HT-29 (cell line): ENCODE measurements around the gene ZNF469. TPM values are rescaled to one million over a fixed set of nuclear protein-coding genes. Genes with fewer than 3 reads are reported as not detected.

Experiments used
- DNase-seq: peaks from one replicate; pipeline ENCODE4 v3.0.0-alpha.2; 2015; ENCODE audit warnings: low spot score
- total RNA-seq: library from RNA; depleted of rRNA; stranded (reverse); fragments of >200 nt; shearing (Covaris generic); gene quantifications from 2 replicates; pipeline ENCODE4 v1.2.3, GENCODE V29; 2014; rRNA removed

ZNF469 gene
- total RNA-seq, 1 experiment from 2014 or later, result 0.33 TPM

GRCh38 chr16:88424587-88425235 is 42.0 kb downstream of the ZNF469 start:
- DNase-seq, result no peak

- DNase-seq, result no peak
Measured at GRCh38 chr16:88426018-88426417, 43.3 kb downstream of the ZNF469 start.

- no peak for DNase-seq
Measured at GRCh38 chr16:88427376-88427775, 44.6 kb downstream of the ZNF469 start.

- DNase-seq, result no peak
Measured at GRCh38 chr16:88428156-88428555, 45.4 kb downstream of the ZNF469 start.

DNA sequence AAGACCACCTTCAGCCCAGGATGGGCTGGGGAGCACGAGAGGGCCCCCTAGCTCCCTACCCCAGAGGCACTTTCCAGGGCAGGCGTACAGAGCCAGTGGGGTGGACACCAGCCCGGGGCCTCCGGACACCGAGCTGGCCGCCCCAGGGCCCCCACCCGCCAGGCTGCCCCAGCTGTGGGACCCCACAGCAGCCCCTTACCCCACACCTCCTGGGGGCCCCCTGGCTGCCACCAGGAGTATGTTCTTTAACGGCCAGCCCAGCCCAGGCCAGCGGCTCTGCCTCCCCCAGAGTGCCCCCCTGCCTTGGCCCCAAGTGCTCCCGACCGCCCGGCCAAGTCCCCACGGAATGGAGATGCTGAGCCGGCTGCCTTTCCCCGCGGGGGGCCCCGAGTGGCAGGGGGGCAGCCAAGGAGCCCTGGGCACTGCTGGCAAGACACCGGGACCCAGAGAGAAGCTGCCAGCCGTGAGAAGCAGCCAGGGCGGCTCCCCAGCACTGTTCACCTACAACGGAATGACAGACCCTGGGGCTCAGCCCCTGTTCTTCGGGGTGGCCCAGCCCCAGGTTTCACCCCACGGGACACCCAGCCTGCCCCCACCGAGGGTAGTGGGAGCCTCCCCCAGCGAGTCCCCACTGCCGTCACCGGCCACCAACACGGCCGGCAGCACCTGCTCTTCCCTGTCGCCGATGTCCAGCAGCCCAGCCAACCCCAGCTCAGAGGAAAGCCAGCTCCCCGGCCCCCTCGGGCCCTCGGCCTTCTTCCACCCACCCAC is 46.0 kb downstream of the ZNF469 start:
- DNase-seq, result no peak

GRCh38 chr16:88429387-88430184 is 46.8 kb downstream of the ZNF469 start:
- DNase-seq, result no peak

DNA sequence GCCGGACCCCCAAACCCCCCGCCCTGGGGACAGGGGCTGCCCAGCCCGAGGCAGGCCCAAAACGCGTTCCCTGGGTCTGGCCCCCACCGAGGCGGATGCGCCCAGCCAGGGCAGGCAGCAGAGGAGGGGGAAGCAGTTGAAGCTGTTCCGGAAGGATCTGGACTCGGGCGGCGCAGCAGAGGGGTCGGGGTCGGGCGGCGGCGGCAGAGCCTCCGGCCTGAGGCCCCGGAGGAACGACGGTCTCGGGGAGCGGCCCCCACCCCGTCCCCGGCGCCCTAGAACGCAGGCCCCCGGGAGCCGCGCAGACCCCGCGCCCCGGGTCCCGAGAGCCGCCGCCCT is 47.4 kb downstream of the ZNF469 start:
- DNase-seq, result no peak

- no peak for DNase-seq
Measured at GRCh38 chr16:88430524-88431446, 48.0 kb downstream of the ZNF469 start.

GRCh38 chr16:88431651-88432050 is 48.9 kb downstream of the ZNF469 start:
- no peak for DNase-seq

DNA sequence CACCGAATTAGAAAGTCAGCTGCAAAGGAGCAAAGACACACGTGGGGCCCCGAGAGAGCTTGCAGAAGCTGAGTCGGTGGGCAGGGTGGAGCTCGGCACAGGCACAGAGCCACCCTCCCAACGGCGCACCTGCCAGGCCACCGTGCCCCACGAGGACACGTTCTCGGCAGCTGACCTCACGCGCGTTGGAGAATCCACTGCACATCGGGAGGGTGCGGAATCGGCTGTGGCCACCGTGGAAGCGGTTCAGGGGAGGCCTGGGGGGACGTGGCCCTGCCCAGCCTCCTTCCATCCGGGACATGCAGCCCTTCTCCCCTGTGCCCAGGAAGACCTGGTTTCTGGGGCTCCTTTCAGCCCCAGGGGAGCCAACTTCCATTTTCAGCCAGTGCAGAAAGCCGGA is 49.4 kb downstream of the ZNF469 start:
- DNase-seq, result no peak

Other genes with a start within 250 kb of the ZNF469 start
- 9.2 and 15.3 TPM in 2 replicates for gene ZFPM1, start 70.3 kb downstream of the ZNF469 start, total RNA-seq
- gene ZC3H18, start 187.4 kb downstream of the ZNF469 start, total RNA-seq, result 20.2 and 28.9 TPM in 2 replicates